HepG2 (cell line): ENCODE data around the gene CNNM4. TPM values are rescaled to one million over a fixed set of nuclear protein-coding genes. Genes with fewer than 3 reads are reported as not detected.

ENCODE experiments used
- ATAC-seq: fragments of 200-7000 bp; cut with Tn5 transposase; 3 replicates; pipeline ENCODE4 v1.9.1; 2020; ENCODE audit warnings: mild to moderate bottlenecking, moderate library complexity
- BruUV-seq: library from RNA; stranded (reverse); fragments of 400-500 nt; replicated peaks from 2 replicates; lab custom pipeline; 2021; lab: Mats Ljungman, UMichigan
- CTCF ChIA-PET: fragments of 300-600 bp; formaldehyde crosslinking; extraction: SDS; loops from one replicate; lab custom pipeline; 2021; ENCODE audit warnings: low total read pairs, inconsistent platforms, low intra/inter-chr PET ratio; lab: Yijun Ruan, JAX
- POLR2A ChIA-PET: fragments of 350-600 bp; sonication (Branson Sonifier 250); formaldehyde crosslinking; loops from one replicate; lab custom pipeline; 2020; ENCODE audit warnings: antibody characterized with exemption, inconsistent platforms; lab: Yijun Ruan, JAX
- DNase-seq: peaks from one replicate; pipeline ENCODE4 v3.0.0-alpha.2; 2015; ENCODE audit warnings: low spot score
- FAIRE-seq: peaks from 3 replicates; lab custom pipeline; 2011; peaks lifted over from hg19 to GRCh38; lab: Jason Lieb, UNC
- H2AFZ ChIP-seq: one replicate; pipeline ENCODE4 v1.6.1; 2011; ENCODE audit warnings: low read length, inconsistent platforms
- H3K27ac ChIP-seq: fragments of 300-600 bp; 3 replicates; pipeline ENCODE4 v1.8.0; 2011; ENCODE audit warnings: mixed run types, mild to moderate bottlenecking, mixed read lengths, low read length, inconsistent platforms; ENCODE audit not compliant: insufficient read depth; ENCODE audit errors: extremely low read length
- H3K27me3 ChIP-seq, 2 experiments: fragments of 200-600 bp in 1 of 2; 2 replicates in 1 of 2; 3 replicates in 1 of 2; pipeline versions ENCODE4 v1.6.0 to v1.8.0; 2011; ENCODE audit warnings: low read length in 2 of 2, mild to moderate bottlenecking in 2 of 2, moderate library complexity in 2 of 2, inconsistent platforms in 1 of 2; ENCODE audit not compliant: insufficient read depth in 2 of 2, control insufficient read depth in 1 of 2
- H3K36me3 ChIP-seq, 2 experiments: fragments of 200-600 bp in 1 of 2; replicated peaks in 1 of 2; 2 replicates in 1 of 2; 3 replicates in 1 of 2; pipeline versions ENCODE4 v1.5.1 to v1.8.0; 2011; ENCODE audit warnings: low read length in 2 of 2, inconsistent platforms in 1 of 2; ENCODE audit not compliant: insufficient read depth in 2 of 2, control insufficient read depth in 1 of 2
- H3K4me1 ChIP-seq: 2 replicates; pipeline ENCODE4 v1.5.1; 2012; ENCODE audit warnings: low read length, inconsistent platforms; ENCODE audit not compliant: insufficient read depth
- H3K4me2 ChIP-seq: 2 replicates; pipeline ENCODE4 v1.6.0; 2011; ENCODE audit warnings: low read depth, low read length, inconsistent platforms
- H3K4me3 ChIP-seq, 3 experiments: fragments of 200-600 bp in 1 of 3; sonication (generic), shearing (Covaris generic) in 1 of 3; replicated peaks in 1 of 3; 2 replicates each; pipeline ENCODE4 v1.5.1; 2011 to 2016; ENCODE audit warnings: low read length in 3 of 3, inconsistent platforms in 2 of 3, low read depth in 2 of 3, mild to moderate bottlenecking in 2 of 3, control low read depth in 1 of 3, mixed read lengths in 1 of 3; ENCODE audit not compliant: insufficient read depth in 1 of 3
- H3K79me2 ChIP-seq: one replicate; pipeline ENCODE4 v1.6.1; 2011; ENCODE audit warnings: low read length, inconsistent platforms; ENCODE audit not compliant: insufficient read depth
- H3K9ac ChIP-seq: 2 replicates; pipeline ENCODE4 v1.6.0; 2011; ENCODE audit warnings: mild to moderate bottlenecking, low read depth, low read length, inconsistent platforms; ENCODE audit not compliant: insufficient read depth
- H3K9me3 ChIP-seq: 2 replicates; pipeline ENCODE4 v1.5.1; 2012; ENCODE audit warnings: mild to moderate bottlenecking, low read length
- H4K20me1 ChIP-seq: 2 replicates; pipeline ENCODE4 v1.6.0; 2011; ENCODE audit warnings: inconsistent platforms, mild to moderate bottlenecking, low read length, moderate library complexity; ENCODE audit not compliant: insufficient read depth
- CBX1 ChIP-seq: IDR thresholded peaks from one replicate; pipeline ENCODE4 v1.6.1; 2016; ENCODE audit warnings: antibody characterized with exemption, low read depth
- GABPB1 ChIP-seq: IDR thresholded peaks from 2 replicates; pipeline ENCODE4 v1.6.1; 2016; ENCODE audit warnings: mild to moderate bottlenecking, missing genetic modification reagents, moderate library complexity, missing compliant biosample characterization
- HMGXB3 ChIP-seq: sonication (generic); formaldehyde crosslinking; IDR thresholded peaks from 2 replicates; pipeline ENCODE4 v1.4.0; 2020; ENCODE audit warnings: missing genetic modification reagents, borderline replicate concordance
- PCBP1 ChIP-seq: fragments of 200-400 bp; formaldehyde crosslinking; IDR thresholded peaks from 2 replicates; pipeline ENCODE4 v1.6.1; 2017; ENCODE audit warnings: mild to moderate bottlenecking, low read depth, low read length, borderline replicate concordance
- YEATS2 ChIP-seq: sonication (generic); formaldehyde crosslinking; IDR thresholded peaks from 2 replicates; pipeline ENCODE4 v1.4.0; 2020; ENCODE audit warnings: missing genetic modification reagents, borderline replicate concordance
- ZNF337 ChIP-seq: sonication (generic); formaldehyde crosslinking; IDR thresholded peaks from 2 replicates; pipeline ENCODE4 v1.5.1; 2020; ENCODE audit warnings: missing genetic modification reagents, low read depth, mild to moderate bottlenecking, borderline replicate concordance
- ZNF687 ChIP-seq: sonication (generic); formaldehyde crosslinking; IDR thresholded peaks from 2 replicates; pipeline ENCODE4 v1.5.1; 2020; ENCODE audit warnings: mild to moderate bottlenecking, missing genetic modification reagents, moderate library complexity
- ZNF7 ChIP-seq: IDR thresholded peaks from 2 replicates; pipeline ENCODE4 v1.6.1; 2016; ENCODE audit warnings: missing biosample characterization, missing genetic modification reagents
- ZNF709 ChIP-seq: sonication (generic); formaldehyde crosslinking; IDR thresholded peaks from 2 replicates; pipeline ENCODE4 v1.5.0; 2020; ENCODE audit warnings: mild to moderate bottlenecking, missing genetic modification reagents
- WGBS: methylation state at CpG from one replicate; pipeline ENCODE4 v1.1.6; 2017; ENCODE audit warnings: low lambda C conversion rate; 5-methylcytosine and 5-hydroxymethylcytosine counted together
- in situ Hi-C: cut with HindIII; loops from 2 replicates; pipeline ENCODE4 v1.10.0; 2017; ENCODE audit warnings: low pct_unique_long_range_greater_than_20kb; ENCODE audit not compliant: extremely low pct_ligation_motif_present
- intact Hi-C: fragments of 100-400 bp; cut with micrococcal nuclease; formaldehyde crosslinking; loops from one replicate; pipeline ENCODE4 v1.10.0; 2022; ENCODE audit not compliant: unreplicated experiment
- polyA plus RNA-seq, 8 experiments: library from polyadenylated mRNA; depleted of rRNA in 3 of 8; stranded (reverse) in 7 of 8; unstranded in 1 of 8; fragments of >200 nt; fragmentation: Illumina TruSeq in 4 of 8; extraction: Trizol in 4 of 8; gene quantifications; 2 replicates each; pipeline versions ENCODE4 v1.2.1 to v1.2.3, GENCODE V29; 2011 to 2016; ENCODE audit warnings: low read depth in 4 of 8, missing spikeins in 1 of 8, mixed read lengths in 1 of 8; ENCODE audit not compliant: insufficient read depth in 1 of 8
- total RNA-seq, 5 experiments: library from RNA; depleted of rRNA; stranded (reverse); fragments of >200 nt; fragmentation: Illumina TruSeq; extraction: Trizol; gene quantifications; 2 replicates each; pipeline ENCODE4 v1.2.3, GENCODE V29; 2016; ENCODE audit warnings: low read depth in 1 of 5
- TF ChIP-seq, protein P1 (sequence below): fragments of 450-650 bp; IDR thresholded peaks from 2 replicates; pipeline ENCODE4 v1.6.1; 2016

Gene CNNM4
- total and polyA plus RNA-seq, 2 of the 13 experiments (the other 11 are each of a cell fraction or from before 2014, with no cell fraction given) = 5.9 to 8.4 TPM

DNA sequence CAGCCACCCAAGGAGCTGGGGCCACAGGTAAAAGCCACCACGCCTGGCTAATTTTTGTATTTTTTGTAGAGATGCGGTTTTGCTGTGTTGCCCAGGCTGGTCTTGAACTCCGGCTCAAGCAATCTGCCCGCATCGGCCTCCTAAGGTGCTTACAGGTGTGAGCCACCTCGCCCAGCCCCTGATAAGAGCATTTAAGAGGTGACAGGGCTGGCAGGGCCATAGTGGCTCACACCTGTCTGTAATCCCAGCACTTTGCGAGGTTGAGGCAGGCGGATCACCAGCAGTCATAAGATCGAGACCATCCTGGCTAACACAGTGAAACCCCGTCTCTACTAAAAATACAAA is 46.4 kb downstream of the CNNM4 start:
- H3K4me3 ChIP-seq = no peak overlapping the region
- TF ChIP-seq YEATS2 (no peak), HMGXB3 (no peak), ZNF709 (no peak), CBX1 (no peak), ZNF687 (CRISPR knock-in tag) (peak; percentile 35; the same call in 1 of the 2 replicates), PCBP1 (no peak), GABPB1 (no peak), ZNF7 (CRISPR knock-in tag) (peak; percentile 63), ZNF337 (no peak)
- TF ChIP-seq, protein P1, sequence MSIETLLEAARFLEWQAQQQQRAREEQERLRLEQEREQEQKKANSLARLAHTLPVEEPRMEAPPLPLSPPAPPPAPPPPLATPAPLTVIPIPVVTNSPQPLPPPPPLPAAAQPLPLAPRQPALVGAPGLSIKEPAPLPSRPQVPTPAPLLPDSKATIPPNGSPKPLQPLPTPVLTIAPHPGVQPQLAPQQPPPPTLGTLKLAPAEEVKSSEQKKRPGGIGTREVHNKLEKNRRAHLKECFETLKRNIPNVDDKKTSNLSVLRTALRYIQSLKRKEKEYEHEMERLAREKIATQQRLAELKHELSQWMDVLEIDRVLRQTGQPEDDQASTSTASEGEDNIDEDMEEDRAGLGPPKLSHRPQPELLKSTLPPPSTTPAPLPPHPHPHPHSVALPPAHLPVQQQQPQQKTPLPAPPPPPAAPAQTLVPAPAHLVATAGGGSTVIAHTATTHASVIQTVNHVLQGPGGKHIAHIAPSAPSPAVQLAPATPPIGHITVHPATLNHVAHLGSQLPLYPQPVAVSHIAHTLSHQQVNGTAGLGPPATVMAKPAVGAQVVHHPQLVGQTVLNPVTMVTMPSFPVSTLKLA = no peak
- TF ChIP-seq, all 625 proteins: peak for 2
- WGBS = 97% methylated on average over 10 of the region's 10 CpGs
- H3K27ac ChIP-seq = peak overlapping the region; percentile 43
- intact Hi-C loops = no loop called here
- in situ Hi-C loops = no loop called here
- H2AFZ ChIP-seq = no peak overlapping the region
- ATAC-seq (no peak), DNase-seq (no peak), FAIRE-seq (no peak)
- no peaks in the 10 kb centered on the region for H4K20me1 ChIP-seq
- H3K79me2 ChIP-seq = no peaks in the 10 kb centered on the region
- H3K9me3 ChIP-seq = no peaks in the 10 kb centered on the region
- POLR2A ChIA-PET = interaction anchor here (3.1 kb wide), 1 partner anchor 9 kb away, joined by 22 read pairs; the partner anchor contains the start of gene CNNM3
- H3K4me1 ChIP-seq = peaks cover 64% of the 10 kb centered on the region
- CTCF ChIA-PET = no interaction called here
- H3K4me2 ChIP-seq = no peak overlapping the region
- no peaks in the 10 kb centered on the region for H3K27me3 ChIP-seq
- H3K9ac ChIP-seq = no peak overlapping the region
- BruUV-seq = no TSS peak
- H3K36me3 ChIP-seq = peaks cover 0 to 3% of the 10 kb centered on the region in 2 experiments; a peak in 1 of 5 replicates
